SK-N-SH treated with all-trans-retinoic acid at 6 μM for 48 hours (cell line): ENCODE results near the gene PIEZO1.

Source experiments
- ATAC-seq: fragments of 200-7000 bp; cut with Tn5 transposase; 3 replicates; pipeline ENCODE4 v1.9.1; 2020; ENCODE audit warnings: mild to moderate bottlenecking, moderate library complexity
- ARNTL ChIP-seq: fragments of 450-650 bp; formaldehyde crosslinking; IDR thresholded peaks from 2 replicates; pipeline ENCODE4 v1.5.0; 2020; ENCODE audit warnings: low read depth, mild to moderate bottlenecking, moderate library complexity, borderline replicate concordance
- BACH2 ChIP-seq: fragments of 250-450 bp; sonication (Bioruptor Pico); IDR thresholded peaks from 2 replicates; pipeline ENCODE4 v1.9.0; 2021; ENCODE audit warnings: mild to moderate bottlenecking, borderline replicate concordance
- CSRNP3 ChIP-seq: fragments of 250-450 bp; sonication (Bioruptor Pico); IDR thresholded peaks from 2 replicates; pipeline ENCODE4 v1.5.1; 2021; ENCODE audit warnings: mild to moderate bottlenecking, moderate library complexity
- ESRRG ChIP-seq: fragments of 250-450 bp; sonication (Bioruptor Pico); IDR thresholded peaks from 2 replicates; pipeline ENCODE4 v1.6.1; 2021; ENCODE audit warnings: mild to moderate bottlenecking
- GLIS3 ChIP-seq: fragments of 250-450 bp; sonication (Bioruptor Pico); IDR thresholded peaks from 2 replicates; pipeline ENCODE4 v1.5.0; 2020; ENCODE audit warnings: mild to moderate bottlenecking, moderate library complexity
- ISL1 ChIP-seq: fragments of 250-450 bp; sonication (Bioruptor Pico); IDR thresholded peaks from 2 replicates; pipeline ENCODE4 v2.1.2; 2022; ENCODE audit warnings: mild to moderate bottlenecking, moderate library complexity
- PPARA ChIP-seq: fragments of 250-450 bp; sonication (Bioruptor Pico); IDR thresholded peaks from 2 replicates; pipeline ENCODE4 v1.5.0; 2020; ENCODE audit warnings: mild to moderate bottlenecking, borderline replicate concordance
- RARB ChIP-seq: fragments of 250-450 bp; sonication (Bioruptor Pico); IDR thresholded peaks from 2 replicates; pipeline ENCODE4 v1.8.0; 2021; ENCODE audit warnings: mild to moderate bottlenecking, moderate library complexity
- SNAI2 ChIP-seq: fragments of 250-450 bp; sonication (Bioruptor Pico); IDR thresholded peaks from 2 replicates; pipeline ENCODE4 v1.5.0; 2020; ENCODE audit warnings: mild to moderate bottlenecking, moderate library complexity
- TOX ChIP-seq: fragments of 250-450 bp; sonication (Bioruptor Pico); IDR thresholded peaks from 2 replicates; pipeline ENCODE4 v1.8.0; 2021; ENCODE audit warnings: mild to moderate bottlenecking, moderate library complexity, borderline replicate concordance
- ZC3H10 ChIP-seq: fragments of 250-450 bp; sonication (Bioruptor Pico); IDR thresholded peaks from 2 replicates; pipeline ENCODE4 v1.5.1; 2021; ENCODE audit warnings: mild to moderate bottlenecking, moderate library complexity
- ZFP3 ChIP-seq: fragments of 250-450 bp; sonication (Bioruptor Pico); IDR thresholded peaks from 2 replicates; pipeline ENCODE4 v1.5.0; 2020; ENCODE audit warnings: mild to moderate bottlenecking, moderate library complexity
- ZFP30 ChIP-seq: fragments of 450-650 bp; formaldehyde crosslinking; IDR thresholded peaks from 2 replicates; pipeline ENCODE4 v1.5.0; 2022; ENCODE audit warnings: mild to moderate bottlenecking, moderate library complexity
- ZNF565 ChIP-seq: fragments of 450-650 bp; formaldehyde crosslinking; conservative IDR thresholded peaks from 2 replicates; pipeline ENCODE4 v1.5.0; 2020; ENCODE audit warnings: low read depth, mild to moderate bottlenecking, moderate library complexity
- ZNF70 ChIP-seq: fragments of 450-650 bp; formaldehyde crosslinking; IDR thresholded peaks from 2 replicates; pipeline ENCODE4 v1.5.0; 2020; ENCODE audit warnings: mild to moderate bottlenecking, moderate library complexity
- ZNF8 ChIP-seq: fragments of 450-650 bp; formaldehyde crosslinking; IDR thresholded peaks from 2 replicates; pipeline ENCODE4 v1.5.0; 2020; ENCODE audit warnings: mild to moderate bottlenecking, moderate library complexity
- TF ChIP-seq, protein P1 (sequence below): fragments of 250-450 bp; sonication (Bioruptor Pico); IDR thresholded peaks from 2 replicates; pipeline ENCODE4 v1.8.0; 2020; ENCODE audit warnings: mild to moderate bottlenecking, moderate library complexity, borderline replicate concordance
- TF ChIP-seq, protein P2 (sequence below): fragments of 250-450 bp; sonication (Bioruptor Pico); IDR thresholded peaks from 2 replicates; pipeline ENCODE4 v1.5.0; 2020; ENCODE audit warnings: mild to moderate bottlenecking, moderate library complexity
- TF ChIP-seq, protein P3 (sequence below): fragments of 250-450 bp; sonication (Bioruptor Pico); IDR thresholded peaks from 2 replicates; pipeline ENCODE4 v1.5.1; 2020; ENCODE audit warnings: low read depth, mild to moderate bottlenecking, moderate library complexity

The PIEZO1 gene

DNA sequence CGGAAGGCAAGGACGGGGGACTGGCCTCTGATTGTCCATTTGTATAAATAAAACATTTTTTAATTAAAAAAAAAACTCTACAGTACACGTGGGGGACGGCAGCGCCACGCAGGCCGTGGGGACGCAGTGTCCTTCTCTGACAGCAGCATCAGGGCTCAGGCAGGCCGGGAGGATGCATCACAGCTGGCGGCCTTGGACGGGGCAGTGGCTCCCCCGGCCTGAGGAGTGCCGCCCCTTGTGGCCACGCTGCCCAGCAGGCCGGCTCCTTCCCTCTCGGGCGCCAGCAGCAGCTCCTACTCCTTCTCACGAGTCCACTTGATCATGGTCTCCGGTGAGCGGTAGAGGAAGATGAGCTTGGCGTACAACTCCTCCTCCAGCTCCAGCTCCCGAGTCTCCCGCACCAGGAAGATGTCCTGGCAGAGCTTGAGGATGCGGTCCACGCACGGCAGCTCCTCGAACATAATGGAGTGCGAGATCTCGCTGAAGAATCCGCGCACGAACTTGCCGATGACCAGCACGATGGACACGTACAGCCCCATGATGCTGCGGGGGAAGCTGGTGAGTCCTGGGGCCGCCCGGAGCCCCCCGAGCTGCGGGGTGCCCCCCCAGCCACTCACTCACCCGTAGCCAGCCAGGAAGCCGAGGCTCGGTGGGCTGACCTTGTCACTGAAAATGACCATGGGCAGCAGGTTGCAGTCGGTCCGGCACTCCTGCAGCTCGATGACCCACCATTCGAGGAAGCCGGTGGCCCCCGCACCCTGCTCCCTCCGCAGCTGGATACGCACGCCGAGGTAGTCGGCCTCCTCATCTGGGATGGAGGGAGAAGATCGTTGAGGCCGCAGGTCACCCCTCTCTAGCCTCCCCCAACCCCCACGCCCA lies 69.5 kb downstream of the PIEZO1 start:
- ATAC-seq: no peak
- TF ChIP-seq SNAI2 (CRISPR knock-in tag): no peak
- TF ChIP-seq, protein P1, sequence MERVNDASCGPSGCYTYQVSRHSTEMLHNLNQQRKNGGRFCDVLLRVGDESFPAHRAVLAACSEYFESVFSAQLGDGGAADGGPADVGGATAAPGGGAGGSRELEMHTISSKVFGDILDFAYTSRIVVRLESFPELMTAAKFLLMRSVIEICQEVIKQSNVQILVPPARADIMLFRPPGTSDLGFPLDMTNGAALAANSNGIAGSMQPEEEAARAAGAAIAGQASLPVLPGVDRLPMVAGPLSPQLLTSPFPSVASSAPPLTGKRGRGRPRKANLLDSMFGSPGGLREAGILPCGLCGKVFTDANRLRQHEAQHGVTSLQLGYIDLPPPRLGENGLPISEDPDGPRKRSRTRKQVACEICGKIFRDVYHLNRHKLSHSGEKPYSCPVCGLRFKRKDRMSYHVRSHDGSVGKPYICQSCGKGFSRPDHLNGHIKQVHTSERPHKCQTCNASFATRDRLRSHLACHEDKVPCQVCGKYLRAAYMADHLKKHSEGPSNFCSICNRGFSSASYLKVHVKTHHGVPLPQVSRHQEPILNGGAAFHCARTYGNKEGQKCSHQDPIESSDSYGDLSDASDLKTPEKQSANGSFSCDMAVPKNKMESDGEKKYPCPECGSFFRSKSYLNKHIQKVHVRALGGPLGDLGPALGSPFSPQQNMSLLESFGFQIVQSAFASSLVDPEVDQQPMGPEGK: no peak
- no peak for TF ChIP-seq ZNF8 (CRISPR knock-in tag)

DNA sequence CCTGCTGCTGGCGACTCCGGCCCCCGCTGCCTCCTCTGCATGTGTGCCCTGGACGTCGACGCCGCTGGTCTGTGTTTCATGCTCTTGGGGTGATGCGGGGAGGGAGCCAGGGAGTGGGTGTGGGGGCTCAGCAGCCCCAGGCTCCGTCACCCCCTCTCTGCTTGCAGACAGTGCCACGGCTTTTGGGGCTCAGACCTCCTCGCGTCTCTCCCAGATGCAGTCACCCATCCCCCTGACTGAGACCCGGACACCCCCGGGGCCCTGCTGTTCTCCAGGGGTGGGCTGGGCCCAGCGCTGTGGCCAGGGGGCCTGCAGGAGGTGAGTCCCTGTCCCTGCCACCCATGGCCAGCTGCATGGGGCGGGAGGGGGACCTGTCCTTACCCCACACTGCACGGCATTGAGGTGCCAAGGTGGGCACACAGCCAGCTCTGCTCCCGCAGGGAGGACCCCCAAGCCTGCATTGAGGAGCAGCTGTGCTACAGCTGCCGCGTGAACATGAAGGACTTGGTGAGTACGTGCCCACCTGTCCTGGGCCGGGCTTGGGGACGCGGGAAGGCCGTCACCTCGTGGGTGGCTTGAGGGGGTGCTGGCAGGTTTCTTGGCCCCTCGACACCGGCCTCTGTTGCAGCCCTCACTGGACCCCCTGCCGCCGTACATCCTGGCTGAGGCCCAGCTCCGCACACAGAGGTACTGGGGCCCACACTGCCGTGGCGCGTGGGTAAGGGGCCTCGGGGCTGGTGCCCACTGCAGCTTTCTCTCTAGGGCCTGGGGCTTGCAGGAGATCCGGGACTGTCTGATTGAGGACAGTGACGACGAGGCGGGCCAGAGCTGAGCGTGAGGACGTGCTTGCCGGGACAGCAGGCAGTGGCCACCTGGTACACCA lies 70.4 kb downstream of the PIEZO1 start:
- ATAC-seq: no peak
- no peak for TF ChIP-seq ESRRG
- TF ChIP-seq SNAI2 (CRISPR knock-in tag): no peak
- TF ChIP-seq, protein P1: no peak
- no peak for TF ChIP-seq ZNF70
- TF ChIP-seq ISL1 (CRISPR knock-in tag): no peak
- TF ChIP-seq ZFP30 (CRISPR knock-in tag): no peak
- TF ChIP-seq TOX (CRISPR knock-in tag): no peak
- no peak for TF ChIP-seq ARNTL (CRISPR knock-in tag)
- no peak for TF ChIP-seq BACH2
- TF ChIP-seq ZFP3 (CRISPR knock-in tag): no peak
- no peak for TF ChIP-seq ZC3H10 (CRISPR knock-in tag)
- no peak for TF ChIP-seq ZNF565 (CRISPR knock-in tag)
- TF ChIP-seq, protein P2, sequence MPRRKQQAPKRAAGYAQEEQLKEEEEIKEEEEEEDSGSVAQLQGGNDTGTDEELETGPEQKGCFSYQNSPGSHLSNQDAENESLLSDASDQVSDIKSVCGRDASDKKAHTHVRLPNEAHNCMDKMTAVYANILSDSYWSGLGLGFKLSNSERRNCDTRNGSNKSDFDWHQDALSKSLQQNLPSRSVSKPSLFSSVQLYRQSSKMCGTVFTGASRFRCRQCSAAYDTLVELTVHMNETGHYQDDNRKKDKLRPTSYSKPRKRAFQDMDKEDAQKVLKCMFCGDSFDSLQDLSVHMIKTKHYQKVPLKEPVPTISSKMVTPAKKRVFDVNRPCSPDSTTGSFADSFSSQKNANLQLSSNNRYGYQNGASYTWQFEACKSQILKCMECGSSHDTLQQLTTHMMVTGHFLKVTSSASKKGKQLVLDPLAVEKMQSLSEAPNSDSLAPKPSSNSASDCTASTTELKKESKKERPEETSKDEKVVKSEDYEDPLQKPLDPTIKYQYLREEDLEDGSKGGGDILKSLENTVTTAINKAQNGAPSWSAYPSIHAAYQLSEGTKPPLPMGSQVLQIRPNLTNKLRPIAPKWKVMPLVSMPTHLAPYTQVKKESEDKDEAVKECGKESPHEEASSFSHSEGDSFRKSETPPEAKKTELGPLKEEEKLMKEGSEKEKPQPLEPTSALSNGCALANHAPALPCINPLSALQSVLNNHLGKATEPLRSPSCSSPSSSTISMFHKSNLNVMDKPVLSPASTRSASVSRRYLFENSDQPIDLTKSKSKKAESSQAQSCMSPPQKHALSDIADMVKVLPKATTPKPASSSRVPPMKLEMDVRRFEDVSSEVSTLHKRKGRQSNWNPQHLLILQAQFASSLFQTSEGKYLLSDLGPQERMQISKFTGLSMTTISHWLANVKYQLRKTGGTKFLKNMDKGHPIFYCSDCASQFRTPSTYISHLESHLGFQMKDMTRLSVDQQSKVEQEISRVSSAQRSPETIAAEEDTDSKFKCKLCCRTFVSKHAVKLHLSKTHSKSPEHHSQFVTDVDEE: no peak
- no peak for TF ChIP-seq GLIS3 (CRISPR knock-in tag)
- TF ChIP-seq RARB (CRISPR knock-in tag): no peak
- TF ChIP-seq, protein P3, sequence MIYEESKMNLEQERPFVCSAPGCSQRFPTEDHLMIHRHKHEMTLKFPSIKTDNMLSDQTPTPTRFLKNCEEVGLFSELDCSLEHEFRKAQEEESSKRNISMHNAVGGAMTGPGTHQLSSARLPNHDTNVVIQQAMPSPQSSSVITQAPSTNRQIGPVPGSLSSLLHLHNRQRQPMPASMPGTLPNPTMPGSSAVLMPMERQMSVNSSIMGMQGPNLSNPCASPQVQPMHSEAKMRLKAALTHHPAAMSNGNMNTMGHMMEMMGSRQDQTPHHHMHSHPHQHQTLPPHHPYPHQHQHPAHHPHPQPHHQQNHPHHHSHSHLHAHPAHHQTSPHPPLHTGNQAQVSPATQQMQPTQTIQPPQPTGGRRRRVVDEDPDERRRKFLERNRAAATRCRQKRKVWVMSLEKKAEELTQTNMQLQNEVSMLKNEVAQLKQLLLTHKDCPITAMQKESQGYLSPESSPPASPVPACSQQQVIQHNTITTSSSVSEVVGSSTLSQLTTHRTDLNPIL (CRISPR knock-in tag): no peak
- TF ChIP-seq CSRNP3 (CRISPR knock-in tag): no peak
- TF ChIP-seq PPARA: no peak
- no peak for TF ChIP-seq ZNF8 (CRISPR knock-in tag)
